Measurements from ENCODE around the gene PRM1. TPM values are rescaled to one million over a fixed set of nuclear protein-coding genes. Genes with fewer than 3 reads are reported as not detected.
A peak's percentile ranks its signal among the peaks of the same experiment; 100 is the strongest.

PRM1 gene
- total and polyA plus RNA-seq, 2 of the 13 experiments (the other 11 are each of a cell fraction or from before 2014, with no cell fraction given), result not detected

DNA sequence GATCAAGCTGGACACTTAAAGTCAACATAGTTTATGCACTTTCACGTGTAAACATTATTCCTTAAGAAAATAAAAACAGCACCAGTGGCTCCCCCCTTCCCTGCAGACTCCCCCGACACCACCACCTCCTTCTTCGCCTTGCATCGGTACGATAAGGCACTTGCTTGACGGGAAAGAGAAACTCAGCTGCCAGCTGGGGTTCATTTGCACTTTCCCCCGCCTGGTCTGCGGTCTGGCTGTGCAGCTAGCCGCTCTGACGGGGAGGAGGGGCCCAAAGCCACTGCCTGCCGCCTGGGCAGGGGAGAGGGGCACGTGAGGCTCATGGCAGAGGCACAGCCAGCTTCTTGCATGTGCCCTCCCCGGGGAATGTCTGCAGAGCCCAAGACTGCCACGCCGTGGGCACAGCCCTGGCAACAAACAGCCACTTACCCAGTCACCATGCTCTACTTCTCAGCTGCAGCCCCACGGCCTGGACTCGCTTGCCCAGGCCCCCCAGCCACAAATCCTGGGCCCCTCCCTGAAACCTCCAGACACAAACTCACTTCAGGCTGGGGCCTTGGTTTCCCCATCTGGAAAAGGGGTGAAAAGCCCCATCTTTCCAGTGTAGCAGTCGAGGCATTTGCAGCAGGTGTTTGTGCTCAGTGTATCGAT is 16.5 kb upstream of the PRM1 start (continued):
- no peak; the same call in 1 of the 2 replicates for TF ChIP-seq KLF6 (CRISPR knock-in tag; IDR thresholded peaks at IDR 0.05)
- peak; percentile 67 for TF ChIP-seq RARA (CRISPR knock-in tag; IDR thresholded peaks at IDR 0.05)
- TF ChIP-seq, protein P1, sequence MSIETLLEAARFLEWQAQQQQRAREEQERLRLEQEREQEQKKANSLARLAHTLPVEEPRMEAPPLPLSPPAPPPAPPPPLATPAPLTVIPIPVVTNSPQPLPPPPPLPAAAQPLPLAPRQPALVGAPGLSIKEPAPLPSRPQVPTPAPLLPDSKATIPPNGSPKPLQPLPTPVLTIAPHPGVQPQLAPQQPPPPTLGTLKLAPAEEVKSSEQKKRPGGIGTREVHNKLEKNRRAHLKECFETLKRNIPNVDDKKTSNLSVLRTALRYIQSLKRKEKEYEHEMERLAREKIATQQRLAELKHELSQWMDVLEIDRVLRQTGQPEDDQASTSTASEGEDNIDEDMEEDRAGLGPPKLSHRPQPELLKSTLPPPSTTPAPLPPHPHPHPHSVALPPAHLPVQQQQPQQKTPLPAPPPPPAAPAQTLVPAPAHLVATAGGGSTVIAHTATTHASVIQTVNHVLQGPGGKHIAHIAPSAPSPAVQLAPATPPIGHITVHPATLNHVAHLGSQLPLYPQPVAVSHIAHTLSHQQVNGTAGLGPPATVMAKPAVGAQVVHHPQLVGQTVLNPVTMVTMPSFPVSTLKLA (IDR thresholded peaks at IDR 0.05), result no peak
- no peak for TF ChIP-seq NAIF1 (CRISPR knock-in tag; IDR thresholded peaks at IDR 0.05; ENCODE audit: borderline replicate concordance)
- TF ChIP-seq, protein P2, sequence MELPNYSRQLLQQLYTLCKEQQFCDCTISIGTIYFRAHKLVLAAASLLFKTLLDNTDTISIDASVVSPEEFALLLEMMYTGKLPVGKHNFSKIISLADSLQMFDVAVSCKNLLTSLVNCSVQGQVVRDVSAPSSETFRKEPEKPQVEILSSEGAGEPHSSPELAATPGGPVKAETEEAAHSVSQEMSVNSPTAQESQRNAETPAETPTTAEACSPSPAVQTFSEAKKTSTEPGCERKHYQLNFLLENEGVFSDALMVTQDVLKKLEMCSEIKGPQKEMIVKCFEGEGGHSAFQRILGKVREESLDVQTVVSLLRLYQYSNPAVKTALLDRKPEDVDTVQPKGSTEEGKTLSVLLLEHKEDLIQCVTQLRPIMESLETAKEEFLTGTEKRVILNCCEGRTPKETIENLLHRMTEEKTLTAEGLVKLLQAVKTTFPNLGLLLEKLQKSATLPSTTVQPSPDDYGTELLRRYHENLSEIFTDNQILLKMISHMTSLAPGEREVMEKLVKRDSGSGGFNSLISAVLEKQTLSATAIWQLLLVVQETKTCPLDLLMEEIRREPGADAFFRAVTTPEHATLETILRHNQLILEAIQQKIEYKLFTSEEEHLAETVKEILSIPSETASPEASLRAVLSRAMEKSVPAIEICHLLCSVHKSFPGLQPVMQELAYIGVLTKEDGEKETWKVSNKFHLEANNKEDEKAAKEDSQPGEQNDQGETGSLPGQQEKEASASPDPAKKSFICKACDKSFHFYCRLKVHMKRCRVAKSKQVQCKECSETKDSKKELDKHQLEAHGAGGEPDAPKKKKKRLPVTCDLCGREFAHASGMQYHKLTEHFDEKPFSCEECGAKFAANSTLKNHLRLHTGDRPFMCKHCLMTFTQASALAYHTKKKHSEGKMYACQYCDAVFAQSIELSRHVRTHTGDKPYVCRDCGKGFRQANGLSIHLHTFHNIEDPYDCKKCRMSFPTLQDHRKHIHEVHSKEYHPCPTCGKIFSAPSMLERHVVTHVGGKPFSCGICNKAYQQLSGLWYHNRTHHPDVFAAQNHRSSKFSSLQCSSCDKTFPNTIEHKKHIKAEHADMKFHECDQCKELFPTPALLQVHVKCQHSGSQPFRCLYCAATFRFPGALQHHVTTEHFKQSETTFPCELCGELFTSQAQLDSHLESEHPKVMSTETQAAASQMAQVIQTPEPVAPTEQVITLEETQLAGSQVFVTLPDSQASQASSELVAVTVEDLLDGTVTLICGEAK (IDR thresholded peaks at IDR 0.05), result no peak
- TF ChIP-seq, protein P2 (CRISPR knock-in tag; IDR thresholded peaks at IDR 0.05), result 0 out of 2 replicates have a peak, but pooled peaks have one; percentile 29
- no peak for TF ChIP-seq LCORL (IDR thresholded peaks at IDR 0.05)
- peak; percentile 69 for TF ChIP-seq LCORL (CRISPR knock-in tag; IDR thresholded peaks at IDR 0.05)
- TF ChIP-seq, protein P3, sequence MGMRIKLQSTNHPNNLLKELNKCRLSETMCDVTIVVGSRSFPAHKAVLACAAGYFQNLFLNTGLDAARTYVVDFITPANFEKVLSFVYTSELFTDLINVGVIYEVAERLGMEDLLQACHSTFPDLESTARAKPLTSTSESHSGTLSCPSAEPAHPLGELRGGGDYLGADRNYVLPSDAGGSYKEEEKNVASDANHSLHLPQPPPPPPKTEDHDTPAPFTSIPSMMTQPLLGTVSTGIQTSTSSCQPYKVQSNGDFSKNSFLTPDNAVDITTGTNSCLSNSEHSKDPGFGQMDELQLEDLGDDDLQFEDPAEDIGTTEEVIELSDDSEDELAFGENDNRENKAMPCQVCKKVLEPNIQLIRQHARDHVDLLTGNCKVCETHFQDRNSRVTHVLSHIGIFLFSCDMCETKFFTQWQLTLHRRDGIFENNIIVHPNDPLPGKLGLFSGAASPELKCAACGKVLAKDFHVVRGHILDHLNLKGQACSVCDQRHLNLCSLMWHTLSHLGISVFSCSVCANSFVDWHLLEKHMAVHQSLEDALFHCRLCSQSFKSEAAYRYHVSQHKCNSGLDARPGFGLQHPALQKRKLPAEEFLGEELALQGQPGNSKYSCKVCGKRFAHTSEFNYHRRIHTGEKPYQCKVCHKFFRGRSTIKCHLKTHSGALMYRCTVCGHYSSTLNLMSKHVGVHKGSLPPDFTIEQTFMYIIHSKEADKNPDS (CRISPR knock-in tag; IDR thresholded peaks at IDR 0.05), result no peak; the same call in 1 of the 2 replicates
- TF ChIP-seq, protein P4, sequence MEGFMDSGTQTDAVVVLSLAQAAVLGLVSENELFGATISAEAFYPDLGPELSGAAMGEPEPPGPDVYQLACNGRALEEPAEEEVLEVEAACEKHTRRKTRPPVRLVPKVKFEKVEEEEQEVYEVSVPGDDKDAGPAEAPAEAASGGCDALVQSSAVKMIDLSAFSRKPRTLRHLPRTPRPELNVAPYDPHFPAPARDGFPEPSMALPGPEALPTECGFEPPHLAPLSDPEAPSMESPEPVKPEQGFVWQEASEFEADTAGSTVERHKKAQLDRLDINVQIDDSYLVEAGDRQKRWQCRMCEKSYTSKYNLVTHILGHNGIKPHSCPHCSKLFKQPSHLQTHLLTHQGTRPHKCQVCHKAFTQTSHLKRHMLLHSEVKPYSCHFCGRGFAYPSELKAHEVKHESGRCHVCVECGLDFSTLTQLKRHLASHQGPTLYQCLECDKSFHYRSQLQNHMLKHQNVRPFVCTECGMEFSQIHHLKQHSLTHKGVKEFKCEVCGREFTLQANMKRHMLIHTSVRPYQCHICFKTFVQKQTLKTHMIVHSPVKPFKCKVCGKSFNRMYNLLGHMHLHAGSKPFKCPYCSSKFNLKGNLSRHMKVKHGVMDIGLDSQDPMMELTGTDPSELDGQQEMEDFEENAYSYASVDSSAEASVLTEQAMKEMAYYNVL (CRISPR knock-in tag; IDR thresholded peaks at IDR 0.05; ENCODE audit: borderline replicate concordance), result 0 out of 2 replicates have a peak, but pooled peaks have one; percentile 35
- no peak for TF ChIP-seq DNMT3B (CRISPR knock-in tag; conservative IDR thresholded peaks at IDR 0.05)
- TF ChIP-seq ZSCAN22 (CRISPR knock-in tag; IDR thresholded peaks at IDR 0.05), result no peak; the same call in 1 of the 2 replicates
- no peak; the same call in 1 of the 2 replicates for TF ChIP-seq ATF1 (CRISPR knock-in tag; IDR thresholded peaks at IDR 0.05)
- peak; percentile 81 for TF ChIP-seq MED1 (CRISPR knock-in tag; IDR thresholded peaks at IDR 0.05)
- no peak for TF ChIP-seq PHF20 (CRISPR knock-in tag; IDR thresholded peaks at IDR 0.05)
- no peak for TF ChIP-seq ZNF431 (CRISPR knock-in tag; IDR thresholded peaks at IDR 0.05; ENCODE audit: borderline replicate concordance, low read depth)
